GM23248 (cell line): ENCODE measurements around the gene MYO5B. TPM values are rescaled to one million over a fixed set of nuclear protein-coding genes. Genes with fewer than 3 reads are reported as not detected.

Source experiments
- DNase-seq: peaks from one replicate; pipeline ENCODE4 v3.0.0-alpha.2; 2015
- H2AFZ ChIP-seq: fragments of 200-600 bp; sonication (generic); 2 replicates; pipeline ENCODE4 v1.6.1; 2016; ENCODE audit warnings: antibody characterized with exemption
- H3F3A ChIP-seq: fragments of 200-600 bp; sonication (generic); 2 replicates; pipeline ENCODE4 v1.6.1; 2016; ENCODE audit warnings: mild to moderate bottlenecking, antibody characterized with exemption, mixed run types; ENCODE audit not compliant: insufficient read depth
- H3K27ac ChIP-seq: fragments of 200-600 bp; sonication (generic); 2 replicates; pipeline ENCODE4 v1.5.1; 2016; ENCODE audit warnings: mild to moderate bottlenecking
- H3K27me3 ChIP-seq: fragments of 200-600 bp; sonication (generic); replicated peaks from 2 replicates; pipeline ENCODE4 v1.6.1; 2016; ENCODE audit warnings: mild to moderate bottlenecking; ENCODE audit not compliant: insufficient read depth
- H3K36me3 ChIP-seq: fragments of 200-600 bp; sonication (generic); 2 replicates; pipeline ENCODE4 v1.6.1; 2016; ENCODE audit warnings: low read depth, mild to moderate bottlenecking
- H3K4me1 ChIP-seq: fragments of 200-600 bp; sonication (generic); 2 replicates; pipeline ENCODE4 v1.6.1; 2016; ENCODE audit warnings: mild to moderate bottlenecking; ENCODE audit not compliant: insufficient read depth
- H3K4me2 ChIP-seq: fragments of 200-600 bp; sonication (generic); one replicate; pipeline ENCODE4 v1.6.1; 2016; ENCODE audit warnings: mild to moderate bottlenecking; ENCODE audit not compliant: unreplicated experiment
- H3K4me3 ChIP-seq: fragments of 200-600 bp; sonication (generic); 2 replicates; pipeline ENCODE4 v1.5.1; 2016; ENCODE audit warnings: mild to moderate bottlenecking
- H3K79me2 ChIP-seq: fragments of 200-600 bp; sonication (generic); 2 replicates; pipeline ENCODE4 v1.6.1; 2016; ENCODE audit warnings: mild to moderate bottlenecking; ENCODE audit not compliant: insufficient read depth
- H3K9ac ChIP-seq: fragments of 200-600 bp; sonication (generic); 2 replicates; pipeline ENCODE4 v1.6.1; 2016; ENCODE audit warnings: mild to moderate bottlenecking
- H3K9me2 ChIP-seq: fragments of 200-600 bp; sonication (generic); 2 replicates; pipeline ENCODE4 v1.6.1; 2016; ENCODE audit warnings: mixed run types, mild to moderate bottlenecking, moderate library complexity; ENCODE audit not compliant: insufficient read depth
- H3K9me3 ChIP-seq: fragments of 200-600 bp; sonication (generic); one replicate; pipeline ENCODE4 v1.6.1; 2017; ENCODE audit warnings: low read depth
- H4K20me1 ChIP-seq: fragments of 200-600 bp; sonication (generic); 2 replicates; pipeline ENCODE4 v1.6.0; 2016; ENCODE audit not compliant: insufficient read depth
- EZH2 ChIP-seq: fragments of 200-600 bp; sonication (generic); IDR thresholded peaks from 2 replicates; pipeline ENCODE4 v1.6.1; 2018; ENCODE audit warnings: antibody characterized with exemption, mild to moderate bottlenecking; ENCODE audit not compliant: insufficient read depth, poor library complexity, severe bottlenecking
- EZH2phosphoT487 ChIP-seq: fragments of 200-600 bp; sonication (generic); IDR thresholded peaks from 2 replicates; pipeline ENCODE4 v1.6.1; 2018; ENCODE audit warnings: antibody characterized with exemption, moderate library complexity, mild to moderate bottlenecking, low read depth; ENCODE audit not compliant: insufficient read depth
- WGBS, 2 experiments: methylation state at CpG; one replicate each; pipeline ENCODE4 v1.1.6; 2015 to 2017; ENCODE audit warnings: low lambda C conversion rate in 2 of 2, low coverage in 1 of 2; ENCODE audit errors: missing lambda C conversion rate in 2 of 2; 5-methylcytosine and 5-hydroxymethylcytosine counted together
- in situ Hi-C: fragments of 300-500 bp; cut with MboI; formaldehyde crosslinking; loops from 2 replicates; pipeline ENCODE4 v1.15.0; 2020
- polyA plus RNA-seq: library from polyadenylated mRNA; unstranded; fragments of >200 nt; fragmentation: Nextera tagmentation; extraction: Ambion mirVana; gene quantifications from 2 replicates; pipeline ENCODE4 v1.2.1, GENCODE V29; 2016
- total RNA-seq: library from RNA; depleted of rRNA; stranded (reverse); fragments of >200 nt; shearing (Covaris generic); gene quantifications from 2 replicates; pipeline ENCODE4 v1.2.3, GENCODE V29; 2014

Gene MYO5B
- total and polyA plus RNA-seq, 2 experiments from 2014 or later = 0.03 TPM; not detected in 1

DNA sequence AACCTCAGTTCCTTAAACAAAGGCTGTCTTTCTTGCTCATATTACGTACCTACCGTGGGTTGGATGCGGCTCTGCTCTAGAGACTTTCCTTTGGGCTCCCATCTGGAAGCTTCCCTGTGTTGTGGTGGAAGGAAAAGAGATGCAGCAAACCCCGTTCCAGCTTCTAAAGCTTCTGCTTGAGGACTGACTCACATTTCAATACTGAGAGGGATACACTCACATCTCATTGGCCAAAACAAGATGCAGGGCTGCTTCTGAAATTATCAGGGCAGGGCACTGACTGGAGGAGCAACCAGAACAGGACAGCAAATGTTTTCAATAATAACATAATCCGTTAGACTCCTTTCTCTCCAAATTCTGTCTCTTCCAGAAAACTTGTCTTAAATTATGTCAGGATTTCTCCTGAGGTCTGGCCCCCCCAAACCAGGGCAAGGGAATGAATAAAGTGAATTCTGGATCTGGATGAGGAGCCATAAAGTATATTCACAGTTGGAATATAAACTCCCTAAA, 4.5 kb upstream of the MYO5B start:
- H3K9ac ChIP-seq = no peak overlapping the region
- TF ChIP-seq EZH2phosphoT487 = no peak
- TF ChIP-seq EZH2 = no peak
- no peaks in the 10 kb centered on the region for H3K9me3 ChIP-seq
- H3K4me2 ChIP-seq = no peak overlapping the region
- in situ Hi-C loops = no loop called here
- DNase-seq = no peak
- no peaks in the 10 kb centered on the region for H3K9me2 ChIP-seq
- H3K36me3 ChIP-seq = no peaks in the 10 kb centered on the region
- no peak overlapping the region for H2AFZ ChIP-seq
- no peaks in the 10 kb centered on the region for H3K79me2 ChIP-seq
- no peak overlapping the region for H3K4me3 ChIP-seq
- peaks cover 60% of the 10 kb centered on the region for H3K27me3 ChIP-seq
- WGBS, 2 experiments = 0 to 2% methylated on average over 5 of the region's 5 CpGs
- H3K4me1 ChIP-seq = no peaks in the 10 kb centered on the region
- H3K27ac ChIP-seq = no peak overlapping the region
- H3F3A ChIP-seq = no peaks in the 10 kb centered on the region
- H4K20me1 ChIP-seq = no peaks in the 10 kb centered on the region

DNA sequence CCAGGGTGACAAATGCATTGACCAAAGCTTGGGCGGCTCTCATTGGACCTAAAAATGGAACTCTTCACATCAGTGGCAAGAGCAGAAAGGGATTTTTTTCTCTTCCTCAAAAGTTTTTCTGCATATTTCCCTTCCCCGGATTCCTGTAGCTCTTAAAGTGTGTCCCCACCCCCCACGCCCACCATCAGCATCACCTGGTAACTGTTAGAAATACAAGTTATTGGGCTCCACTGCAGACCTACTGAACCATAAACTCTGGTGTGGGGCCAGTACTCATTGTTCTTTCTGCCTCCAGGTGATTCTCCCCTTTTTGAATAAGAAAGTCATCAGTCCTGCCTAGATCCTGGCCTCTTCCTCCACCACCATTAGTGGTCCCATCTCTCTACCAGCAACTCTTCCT, 1.3 kb upstream of the MYO5B start:
- no peak for DNase-seq
- 71 to 73% methylated on average over 3 of the region's 3 CpGs for WGBS, 2 experiments
- in situ Hi-C loops = no loop called here
- Histone ChIP-seq H3K9ac (no peak overlapping the region), H2AFZ (no peak overlapping the region), H3K4me3 (no peak overlapping the region), H3K27ac (no peak overlapping the region), H3K9me2 (no peaks in the 10 kb centered on the region), H3K4me2 (no peak overlapping the region), H4K20me1 (no peaks in the 10 kb centered on the region), H3F3A (no peaks in the 10 kb centered on the region), H3K4me1 (no peaks in the 10 kb centered on the region), H3K79me2 (no peaks in the 10 kb centered on the region), H3K27me3 (peaks cover 67% of the 10 kb centered on the region), H3K9me3 (no peaks in the 10 kb centered on the region), H3K36me3 (no peaks in the 10 kb centered on the region)
- TF ChIP-seq EZH2 (no peak), EZH2phosphoT487 (no peak)

DNA sequence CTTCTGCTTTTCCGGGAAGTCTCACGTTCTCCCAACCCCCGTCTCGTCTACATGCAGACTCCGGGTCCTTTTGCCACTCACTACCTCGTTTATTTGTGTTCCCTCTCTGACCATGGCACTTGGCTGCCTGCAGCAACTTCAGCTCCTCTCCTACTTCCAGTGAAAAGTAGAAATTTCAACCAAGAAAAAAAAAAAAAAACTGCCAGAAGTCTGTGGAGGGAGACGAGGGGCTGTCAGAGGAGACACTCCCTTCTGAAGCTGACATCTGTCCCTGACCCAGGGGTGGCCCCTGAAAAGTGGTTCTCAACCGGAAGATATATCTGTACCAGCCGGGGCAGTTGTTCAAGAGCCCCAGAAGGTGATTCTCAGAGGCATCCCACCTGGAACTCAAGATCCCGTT, 742 bp upstream of the MYO5B start:
- Histone ChIP-seq H2AFZ (no peak overlapping the region), H3K4me3 (no peak overlapping the region), H3K36me3 (no peaks in the 10 kb centered on the region), H3K9ac (no peak overlapping the region), H3K4me1 (no peaks in the 10 kb centered on the region), H3K27me3 (peaks cover 64% of the 10 kb centered on the region), H3F3A (no peaks in the 10 kb centered on the region), H3K4me2 (no peak overlapping the region), H3K9me2 (no peaks in the 10 kb centered on the region), H4K20me1 (no peaks in the 10 kb centered on the region), H3K79me2 (no peaks in the 10 kb centered on the region), H3K9me3 (no peaks in the 10 kb centered on the region), H3K27ac (no peak overlapping the region)
- no peak for DNase-seq
- 30 to 31% methylated on average over 10 of the region's 10 CpGs for WGBS, 2 experiments
- in situ Hi-C loops = no loop called here
- TF ChIP-seq EZH2 = no peak
- no peak for TF ChIP-seq EZH2phosphoT487

DNA sequence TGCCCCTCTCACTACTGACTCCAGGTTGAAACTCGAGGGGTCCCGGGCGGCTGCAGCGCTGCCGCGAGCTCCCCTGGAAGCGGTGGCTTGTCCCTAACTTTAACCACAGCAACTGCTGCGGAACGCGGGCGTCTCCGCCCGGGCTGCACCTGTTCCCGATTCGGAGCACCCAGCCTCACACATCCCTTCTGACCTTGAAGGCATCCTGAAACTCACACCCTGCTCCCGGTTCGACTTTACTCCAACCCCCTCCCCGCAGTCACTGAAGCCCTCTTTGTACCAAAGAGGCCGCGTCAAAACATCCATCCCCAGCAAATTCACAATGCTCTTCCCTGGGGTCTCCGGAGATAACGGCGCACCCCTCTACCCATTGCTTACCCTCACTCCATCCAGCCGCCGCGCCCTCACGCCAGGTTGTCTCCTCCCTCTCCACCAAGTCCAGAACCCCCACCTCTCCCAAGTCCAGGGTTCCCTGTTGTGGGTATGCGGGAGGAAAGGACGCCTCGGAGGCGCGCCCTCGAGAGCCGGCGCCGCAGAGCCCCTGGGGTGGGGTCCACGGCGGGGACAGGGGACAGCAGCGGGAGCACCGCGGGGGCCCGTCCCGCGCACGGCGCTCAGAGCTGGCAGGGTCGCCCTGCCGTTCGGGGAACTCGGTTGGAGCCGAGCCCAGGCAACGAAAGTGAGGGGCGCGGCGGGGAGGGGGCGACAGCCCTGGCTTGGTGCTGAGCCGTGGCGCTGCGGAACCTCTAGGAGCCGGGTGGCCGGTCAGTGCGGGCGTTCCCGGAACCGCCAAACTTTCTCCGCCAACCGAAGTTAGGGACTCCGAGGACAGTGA, 934 bp downstream of the MYO5B start:
- H3K4me3 ChIP-seq = no peak overlapping the region
- no peaks in the 10 kb centered on the region for H3K9me3 ChIP-seq
- no peak overlapping the region for H3K27ac ChIP-seq
- no peaks in the 10 kb centered on the region for H3F3A ChIP-seq
- TF ChIP-seq EZH2 (peak; percentile 51), EZH2phosphoT487 (no peak)
- in situ Hi-C loops = no loop called here
- H3K4me1 ChIP-seq = no peaks in the 10 kb centered on the region
- peaks cover 61% of the 10 kb centered on the region for H3K27me3 ChIP-seq
- 1 to 3% methylated on average over 48 to 50 of the region's 68 CpGs for WGBS, 2 experiments
- no peak overlapping the region for H2AFZ ChIP-seq
- H3K9ac ChIP-seq = no peak overlapping the region
- no peak overlapping the region for H3K4me2 ChIP-seq
- H3K9me2 ChIP-seq = no peaks in the 10 kb centered on the region
- H3K36me3 ChIP-seq = no peaks in the 10 kb centered on the region
- H4K20me1 ChIP-seq = no peaks in the 10 kb centered on the region
- H3K79me2 ChIP-seq = no peaks in the 10 kb centered on the region
- no peak for DNase-seq
